IPS-NIHi7 (cell line): ENCODE measurements around the gene OR6B1.
"Not testable (repeated sequence)": the region's sequence is repeated elsewhere in the genome, so short reads cannot be mapped to it uniquely, and the experiment has no call there.

ENCODE experiments used
- DNase-seq: peaks from one replicate; pipeline ENCODE4 v3.0.0; 2012; ENCODE audit warnings: mixed read lengths; ENCODE audit errors: extremely low spot score

The OR6B1 gene

DNA sequence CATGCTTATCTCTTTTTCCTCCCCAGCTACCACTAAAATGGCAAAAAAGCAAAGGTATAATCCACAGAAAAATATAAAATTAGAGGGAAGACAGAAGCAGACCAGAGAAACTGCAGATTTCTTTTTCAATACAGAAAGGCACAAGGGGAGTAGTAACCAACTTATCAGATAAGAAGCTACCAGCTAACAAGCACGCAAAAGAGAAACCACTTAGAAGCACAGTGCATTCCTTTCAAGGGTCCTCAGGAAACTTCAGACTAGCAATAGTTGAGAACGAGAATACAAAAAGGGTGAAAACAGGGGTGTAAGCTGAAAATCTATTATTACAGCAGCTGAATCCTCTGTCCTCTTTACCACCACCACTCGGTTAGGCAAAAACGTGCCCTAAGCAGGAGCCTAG is 38.8 kb downstream of the OR6B1 start:
- DNase-seq = no peak

DNA sequence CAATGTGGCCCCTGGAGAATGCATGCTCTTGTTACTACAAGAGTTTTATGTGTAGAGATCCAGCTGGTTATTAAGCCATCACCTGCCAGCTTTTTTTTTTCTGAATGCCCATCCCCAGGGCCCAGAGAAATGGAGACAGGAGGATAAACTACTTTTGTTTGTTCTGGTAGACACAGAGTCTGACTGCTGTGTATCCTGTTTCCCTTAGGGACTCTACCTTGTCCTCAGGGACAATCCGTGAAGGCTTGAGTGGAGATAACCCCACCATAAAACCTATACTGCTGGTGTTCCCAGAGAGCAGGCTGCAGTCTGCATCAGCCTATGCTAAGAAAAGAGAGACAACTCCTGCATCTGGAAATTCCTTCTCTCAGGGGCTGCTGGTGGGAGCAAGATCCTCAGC is 48.5 kb downstream of the OR6B1 start, which contains the start of gene OR2A5:
OR2A5 (plus strand) TSS at position 301 of the 400 bp plus-strand sequence. CDS start 1,454 bp downstream, outside the sequence.
- DNase-seq = no peak

DNA sequence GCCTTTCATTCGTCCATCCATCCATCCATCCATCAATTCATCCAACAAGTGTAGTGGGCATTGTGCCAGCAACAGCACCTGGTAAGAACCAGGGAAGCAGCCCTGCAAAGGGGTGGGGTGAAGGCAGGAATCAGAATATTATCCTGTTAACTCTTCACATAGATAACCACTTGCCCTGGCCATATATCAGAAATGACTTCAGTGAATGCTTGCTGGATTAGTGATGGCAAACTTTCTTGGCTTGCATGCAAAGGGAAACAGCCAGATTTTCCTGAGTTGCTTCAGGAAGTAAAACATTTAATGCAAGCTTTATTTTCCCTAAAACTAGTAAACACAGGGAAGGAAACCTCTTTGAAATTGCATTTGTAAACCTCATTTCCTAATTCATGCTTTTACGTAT is 49.4 kb downstream of the OR6B1 start:
- DNase-seq = no peak

DNA sequence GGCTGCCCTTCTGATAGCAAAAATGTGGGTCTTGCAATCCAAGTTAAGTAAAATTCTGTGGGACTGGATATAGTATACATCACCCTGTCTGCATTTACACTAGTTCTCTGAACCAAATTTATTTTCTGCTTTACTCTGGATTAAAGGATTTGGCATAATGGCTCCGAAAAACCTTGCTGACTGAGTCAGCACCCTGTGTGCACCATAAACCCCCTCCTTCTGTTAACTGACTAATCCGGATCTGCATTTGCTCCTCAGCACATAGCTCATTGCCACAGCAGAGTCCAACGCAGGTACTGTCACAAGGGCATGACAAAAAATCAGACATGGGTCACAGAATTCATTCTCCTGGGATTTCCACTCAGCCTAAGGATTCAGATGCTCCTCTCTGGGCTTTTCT is 50.0 kb downstream of the OR6B1 start:
- no peak for DNase-seq

DNA sequence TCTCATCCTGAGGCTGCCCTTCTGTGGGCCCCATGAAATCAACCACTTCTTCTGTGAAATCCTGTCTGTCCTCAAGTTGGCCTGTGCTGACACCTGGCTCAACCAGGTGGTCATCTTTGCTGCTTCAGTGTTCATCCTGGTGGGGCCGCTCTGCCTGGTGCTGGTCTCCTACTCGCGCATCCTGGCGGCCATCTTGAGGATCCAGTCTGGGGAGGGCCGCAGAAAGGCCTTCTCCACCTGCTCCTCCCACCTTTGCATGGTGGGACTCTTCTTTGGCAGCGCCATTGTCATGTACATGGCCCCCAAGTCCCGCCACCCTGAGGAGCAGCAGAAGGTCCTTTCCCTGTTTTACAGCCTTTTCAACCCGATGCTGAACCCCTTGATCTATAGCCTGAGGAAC is 50.8 kb downstream of the OR6B1 start:
- not testable (repeated sequence) for DNase-seq

DNA sequence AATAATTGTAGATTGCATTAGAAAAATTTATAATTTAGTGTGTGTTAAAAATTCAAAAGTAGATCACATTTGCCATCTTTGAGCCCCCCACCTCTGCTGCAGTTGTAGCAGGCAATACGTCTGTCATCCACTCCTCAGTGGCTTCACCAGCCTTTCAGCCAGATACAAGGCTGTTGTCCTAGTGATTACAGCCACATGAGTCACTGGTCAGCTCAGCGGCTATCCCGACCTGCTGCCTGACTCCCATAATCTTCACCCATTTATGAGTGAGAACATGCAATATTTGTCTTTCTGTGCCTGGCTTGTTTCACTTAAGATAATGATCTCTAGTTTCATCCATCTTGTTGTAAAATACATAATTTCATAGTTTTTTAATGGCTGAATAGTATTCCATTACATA is 57.8 kb downstream of the OR6B1 start:
- DNase-seq = no peak
